ENCODE measurements around the gene PARD6G. TPM values are rescaled to one million over a fixed set of nuclear protein-coding genes. Genes with fewer than 3 reads are reported as not detected.

PARD6G gene
- total and polyA plus RNA-seq, 2 experiments from 2014 or later, result 6.9 to 18.5 TPM

- no peak for TF ChIP-seq ZNF462 (CRISPR knock-in tag; IDR thresholded peaks at IDR 0.05)
- no peak for TF ChIP-seq EZH2phosphoT487 (IDR thresholded peaks at IDR 0.05; ENCODE audit: unreplicated experiment)
- TF ChIP-seq REST (IDR thresholded peaks at IDR 0.05; ENCODE audit: unreplicated experiment), result no peak
These were observed 36.8 kb downstream of the PARD6G start (continued) for GRCh38 chr18:80210312-80211083.

GRCh38 chr18:80208620-80209019 lies 38.7 kb downstream of the PARD6G start:
- ATAC-seq (no peak), DNase-seq (ENCODE audit: low spot score) (no peak)
- Mint-ChIP-seq H3K27ac (no peak overlapping the region), H3K4me3 (no peak overlapping the region), H3K36me3 (ENCODE audit: low read depth) (no peaks in the 10 kb centered on the region), H3K9me3 (no peaks in the 10 kb centered on the region), H3K27me3 (ENCODE audit: insufficient read depth, low read depth, poor library complexity) (peaks cover 3% of the 10 kb centered on the region), H3K4me1 (peaks cover 16% of the 10 kb centered on the region)
- no peaks in the 10 kb centered on the region for H3K79me2 ChIP-seq (replicated peaks; ENCODE audit: insufficient read depth)
- H3K4me1 ChIP-seq (ENCODE audit: insufficient read depth), result peaks cover 6% of the 10 kb centered on the region; the same call in 1 of the 2 replicates
- no peaks in the 10 kb centered on the region for H3K9me2 ChIP-seq (ENCODE audit: insufficient read depth)
- no peak overlapping the region for H2AFZ ChIP-seq
- no peak overlapping the region for H3K4me3 ChIP-seq
- no peaks in the 10 kb centered on the region for H3K36me3 ChIP-seq (ENCODE audit: insufficient read depth)
- no peak overlapping the region for H3K4me2 ChIP-seq
- peaks cover 5% of the 10 kb centered on the region; the same call in 1 of the 2 replicates for H4K20me1 ChIP-seq (replicated peaks; ENCODE audit: insufficient read depth)
- H3F3A ChIP-seq (replicated peaks; ENCODE audit: low read depth), result no peaks in the 10 kb centered on the region
- no peaks in the 10 kb centered on the region for H3K27me3 ChIP-seq (ENCODE audit: insufficient read depth)
- H3K27ac ChIP-seq (ENCODE audit: low read depth), result no peak overlapping the region
- TF ChIP-seq EZH2 (IDR thresholded peaks at IDR 0.05; ENCODE audit: low read depth, unreplicated experiment) (no peak), CREB1 (CRISPR knock-in tag; IDR thresholded peaks at IDR 0.05; ENCODE audit: low read depth) (no peak), EZH2phosphoT487 (IDR thresholded peaks at IDR 0.05; ENCODE audit: unreplicated experiment) (no peak), REST (IDR thresholded peaks at IDR 0.05; ENCODE audit: unreplicated experiment) (no peak), POLR2AphosphoS5 (IDR thresholded peaks at IDR 0.05; ENCODE audit: low read depth) (no peak)
